TTC549 (cell line): ENCODE measurements around the gene RIPOR3.
"Not testable (repeated sequence)": the region's sequence is repeated elsewhere in the genome, so short reads cannot be mapped to it uniquely, and the experiment has no call there.

Experiments
- FAIRE-seq: peaks from 2 replicates; lab custom pipeline; 2012; peaks lifted over from hg19 to GRCh38; lab: Jason Lieb, UNC

Gene RIPOR3

DNA sequence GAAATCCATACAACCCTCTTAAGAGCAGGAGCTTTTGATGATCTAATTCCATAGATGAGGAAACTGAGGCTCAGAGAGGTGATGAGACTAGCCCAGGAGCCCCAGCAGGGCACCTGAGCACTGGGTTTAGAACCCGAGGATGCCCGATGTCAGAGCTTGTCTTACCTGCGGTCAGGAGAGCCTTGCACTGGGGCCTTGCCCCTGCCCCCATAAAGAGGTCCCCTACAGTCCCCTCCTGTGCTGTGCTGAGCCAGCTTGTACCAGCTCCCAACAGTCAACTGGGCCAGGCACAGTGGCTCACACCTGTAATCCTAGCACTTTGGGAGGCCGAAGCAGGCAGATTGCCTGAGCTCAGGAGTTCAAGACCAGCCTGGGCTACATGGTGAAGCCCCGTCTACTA is 58.6 kb downstream of the RIPOR3 start:
- FAIRE-seq = no peak

DNA sequence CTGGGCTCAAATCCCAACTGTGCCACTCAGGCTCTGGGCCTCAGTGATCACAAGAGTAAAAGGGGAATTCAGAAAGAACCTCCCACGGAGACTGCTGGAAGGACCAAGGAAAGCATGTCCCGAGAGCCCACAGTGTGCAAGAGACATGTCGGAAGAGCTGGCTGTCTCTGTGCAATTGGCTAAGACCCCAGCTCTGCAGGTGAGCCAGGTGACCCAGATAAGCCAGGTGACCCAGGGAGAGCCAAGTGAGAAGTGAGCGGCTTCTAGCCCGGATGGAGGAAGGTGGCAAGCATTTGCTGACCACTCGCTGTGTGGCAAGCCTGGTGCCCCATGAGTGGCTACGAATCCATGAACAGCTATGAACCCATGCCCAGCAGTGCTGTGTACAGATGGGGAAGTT is 59.1 kb downstream of the RIPOR3 start:
- FAIRE-seq = no peak

DNA sequence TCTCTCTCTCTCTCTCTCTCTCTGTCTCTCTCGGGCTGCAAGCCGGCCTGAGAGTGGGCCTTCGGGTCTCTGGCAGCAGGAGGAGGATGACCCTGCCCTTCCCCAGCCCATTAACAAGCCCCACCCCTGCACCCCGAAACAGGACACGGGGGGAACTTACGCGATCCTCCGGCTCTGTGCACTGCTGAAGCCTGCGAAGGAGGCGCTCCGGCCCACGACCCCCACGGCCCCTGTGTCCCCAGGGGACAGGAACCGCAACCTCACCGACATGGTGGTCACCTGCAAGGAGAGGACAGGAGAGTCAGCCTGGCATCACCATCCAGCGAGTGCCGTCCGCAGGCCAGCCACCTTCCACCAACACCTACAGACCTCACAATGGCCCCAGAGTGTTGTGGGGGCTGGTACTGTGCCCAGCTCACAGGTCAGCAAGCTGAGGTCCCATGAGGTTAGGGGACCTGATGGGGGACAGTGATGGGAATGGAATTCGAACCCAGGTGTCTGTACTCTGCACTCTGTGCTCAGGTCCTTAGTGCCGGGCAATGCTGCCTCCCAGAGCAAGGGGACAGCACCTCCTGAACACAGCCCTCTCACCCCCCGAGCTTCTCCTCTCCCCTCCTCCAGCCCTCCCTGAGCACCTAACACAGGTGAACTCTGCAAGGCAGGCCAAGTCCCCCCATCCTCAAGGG is 60.6 kb downstream of the RIPOR3 start:
- FAIRE-seq = no peak

DNA sequence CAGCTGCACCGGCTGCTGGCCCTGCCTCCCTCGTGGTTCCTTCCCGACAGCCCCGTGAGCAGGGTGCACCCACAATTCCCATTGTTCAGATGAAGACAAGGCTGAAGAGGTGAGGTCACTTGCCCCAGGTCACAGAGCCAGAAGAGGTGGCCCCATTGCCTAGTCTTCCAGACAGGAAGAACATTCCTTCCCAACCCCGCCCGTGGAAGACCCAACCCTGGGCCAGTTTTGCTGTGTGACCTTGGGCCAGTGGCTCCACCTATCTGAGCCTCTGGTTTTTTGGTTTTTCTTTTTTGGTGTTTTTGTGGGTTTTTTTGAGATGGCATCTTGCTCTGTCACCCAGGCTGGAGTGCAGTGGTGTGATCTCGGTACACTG is 61.7 kb downstream of the RIPOR3 start:
- no peak for FAIRE-seq

DNA sequence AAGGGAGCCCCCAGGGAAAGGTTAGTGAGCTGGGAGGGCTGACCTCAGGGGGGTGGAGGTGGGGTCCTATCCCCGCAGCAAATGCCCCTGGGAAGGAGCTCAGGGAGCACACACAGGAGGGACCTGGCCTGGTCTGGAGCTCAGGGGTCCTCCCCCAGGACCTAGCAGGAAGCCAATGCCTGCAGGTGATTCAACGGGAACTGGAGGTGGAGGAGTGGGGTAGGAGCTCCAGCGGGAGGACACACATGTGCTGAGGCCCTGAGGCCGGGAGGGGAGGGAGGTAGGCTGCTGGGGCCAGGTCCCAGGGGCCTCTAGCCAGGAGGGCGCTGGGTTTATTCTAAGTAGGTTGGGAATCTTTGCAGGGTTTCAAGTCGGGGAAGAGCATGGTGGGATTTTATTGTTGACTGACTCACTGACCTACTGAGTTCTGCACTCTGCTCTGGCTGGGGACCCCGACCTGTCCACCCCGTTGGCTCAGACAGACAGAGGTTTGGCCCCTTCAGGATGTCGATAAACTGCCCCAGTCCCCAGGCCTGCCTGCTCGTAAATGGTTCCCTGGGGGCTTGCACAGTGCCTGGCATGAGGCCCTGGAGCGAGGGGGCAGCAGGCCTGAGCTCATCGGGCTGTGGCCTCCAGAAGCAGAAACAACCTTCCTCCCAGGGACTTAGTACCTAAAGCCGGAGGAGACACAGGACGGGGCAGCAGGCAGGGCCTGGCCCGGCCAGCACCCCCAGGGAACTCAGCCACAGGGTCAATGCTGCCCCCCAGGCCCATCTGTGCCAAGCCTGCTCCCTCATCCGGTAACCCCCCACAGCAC is 62.3 kb downstream of the RIPOR3 start:
- FAIRE-seq = no peak

DNA sequence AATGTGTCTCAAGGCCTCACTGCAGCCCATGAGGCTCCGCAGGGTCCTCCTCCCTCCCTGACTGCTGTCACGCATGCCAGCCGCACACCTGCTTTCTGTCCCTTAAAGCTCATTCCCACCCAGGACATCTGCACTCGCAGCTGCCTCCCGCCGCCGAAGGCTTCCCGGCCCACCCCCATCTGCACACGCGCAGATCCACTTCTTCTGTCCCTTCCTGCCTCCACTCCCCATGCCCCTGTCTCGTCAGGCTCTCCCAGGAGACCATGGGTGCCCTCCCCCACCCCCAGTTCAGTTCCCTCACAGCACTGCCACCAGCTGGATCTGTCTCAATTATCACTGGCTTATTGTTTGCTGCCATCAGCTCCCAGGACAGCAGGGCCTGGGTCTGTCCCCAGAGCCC is 63.0 kb downstream of the RIPOR3 start:
- no peak for FAIRE-seq

DNA sequence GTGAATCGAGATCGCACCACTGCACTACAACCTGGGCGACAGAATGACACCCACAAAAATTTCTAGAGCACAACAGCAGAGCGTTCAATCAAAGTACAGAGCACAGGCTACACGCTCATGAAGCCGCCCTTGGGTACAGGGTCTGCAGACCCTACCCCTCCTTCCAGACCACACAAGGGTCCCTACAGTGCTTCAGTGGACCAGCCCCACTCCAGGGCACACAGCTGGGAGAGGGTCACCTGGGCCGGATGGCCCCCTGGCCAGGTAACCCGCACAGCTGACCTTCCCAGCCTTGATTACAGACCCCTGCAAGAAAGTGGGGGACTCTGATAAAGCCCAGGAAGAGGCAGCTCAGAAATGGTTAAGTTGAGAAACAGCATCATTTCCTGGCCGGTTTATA is 63.6 kb downstream of the RIPOR3 start:
- no peak for FAIRE-seq

DNA sequence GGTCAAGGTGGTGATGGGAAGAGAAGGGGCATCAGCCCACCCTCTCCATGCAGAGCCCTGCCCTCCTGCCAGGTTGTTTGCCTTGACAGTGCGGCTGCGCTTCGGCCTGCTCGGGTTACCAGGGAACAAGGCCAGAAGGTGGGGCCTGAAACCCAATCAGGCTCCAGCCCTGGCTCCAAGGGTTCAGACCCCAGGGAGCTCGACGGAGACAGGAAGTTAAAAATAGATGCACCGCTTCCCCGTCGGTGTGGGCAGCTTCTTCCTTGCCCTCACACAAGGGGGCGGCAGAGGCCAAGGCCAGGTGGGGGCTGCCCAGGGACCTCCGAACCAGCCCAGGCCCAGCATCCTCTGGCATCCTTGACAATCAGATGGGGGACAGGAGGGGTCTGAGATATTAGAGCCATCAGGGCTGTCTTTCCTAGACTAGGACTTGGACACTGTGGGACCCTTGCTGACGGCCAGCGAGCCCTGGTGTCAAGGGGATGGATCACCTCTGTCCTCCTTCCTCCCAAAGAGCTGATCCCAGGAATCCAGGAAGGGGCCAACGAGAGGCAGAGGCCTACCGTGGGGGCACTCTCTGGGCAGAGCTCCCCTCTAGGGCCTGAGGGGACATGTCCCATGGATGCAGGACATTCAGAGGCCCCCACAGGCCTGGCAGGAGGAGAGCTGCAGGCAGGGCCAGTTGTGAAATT is 65.2 kb downstream of the RIPOR3 start:
- FAIRE-seq = no peak

DNA sequence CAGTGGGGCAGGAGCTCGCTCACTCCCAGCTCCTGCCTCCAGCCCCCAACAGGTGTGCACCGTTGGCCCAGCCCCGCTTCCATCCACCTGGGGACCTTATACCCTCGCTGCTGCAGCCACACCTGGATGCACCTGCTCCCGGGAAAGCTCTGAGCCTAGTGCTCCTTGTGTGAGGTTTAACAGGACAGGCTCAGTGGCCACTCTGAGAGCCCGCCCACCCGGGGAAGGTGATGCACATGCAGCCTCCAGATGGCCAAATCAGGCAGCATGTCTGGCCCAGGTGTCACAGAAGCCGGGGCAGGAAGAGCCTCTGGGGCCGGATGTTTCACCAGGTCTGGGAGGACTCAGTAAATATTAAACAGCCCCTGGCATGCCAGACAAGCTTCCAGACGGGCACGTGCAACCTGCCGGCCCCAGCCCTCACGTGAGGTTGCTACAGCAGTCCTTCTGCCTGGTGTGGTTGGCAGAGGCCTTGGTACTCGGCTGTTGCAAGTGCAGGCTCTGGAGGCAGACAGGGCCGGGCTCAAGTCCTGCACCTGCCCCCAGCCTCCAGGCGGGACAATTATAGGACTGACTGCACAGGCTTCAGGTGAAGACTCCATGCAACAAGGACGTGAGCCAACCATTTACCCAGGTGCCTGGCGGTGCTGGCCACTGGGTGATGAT is 66.9 kb downstream of the RIPOR3 start:
- FAIRE-seq = no peak

DNA sequence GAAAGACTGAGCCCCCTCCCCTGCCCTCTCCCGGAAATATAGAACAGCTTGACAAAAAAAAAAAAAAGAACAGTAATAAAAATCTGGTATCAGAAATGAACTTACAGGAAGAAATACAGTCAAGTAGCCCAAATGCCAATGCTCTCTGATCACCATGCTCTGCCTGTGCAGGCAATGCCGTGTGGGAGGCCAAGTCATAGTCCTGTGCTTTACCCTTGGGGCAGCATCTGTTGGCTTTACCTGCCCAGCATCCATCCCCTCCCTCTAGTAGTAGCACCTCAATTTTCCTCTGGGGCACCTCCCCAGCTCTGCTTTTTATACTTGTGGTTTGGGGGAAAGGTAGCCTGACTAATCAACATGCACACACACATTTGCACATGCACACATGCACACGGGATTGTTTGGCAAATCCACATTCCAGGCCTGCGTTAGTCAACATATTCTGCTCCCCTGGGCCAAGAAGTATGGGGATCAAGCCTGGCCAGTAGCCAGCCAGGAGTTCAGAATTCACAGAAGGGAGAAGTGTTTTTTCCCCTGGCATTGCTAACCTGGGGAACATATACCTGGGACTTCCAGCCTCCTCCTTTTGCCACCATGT is 70.2 kb downstream of the RIPOR3 start:
- FAIRE-seq = no peak

DNA sequence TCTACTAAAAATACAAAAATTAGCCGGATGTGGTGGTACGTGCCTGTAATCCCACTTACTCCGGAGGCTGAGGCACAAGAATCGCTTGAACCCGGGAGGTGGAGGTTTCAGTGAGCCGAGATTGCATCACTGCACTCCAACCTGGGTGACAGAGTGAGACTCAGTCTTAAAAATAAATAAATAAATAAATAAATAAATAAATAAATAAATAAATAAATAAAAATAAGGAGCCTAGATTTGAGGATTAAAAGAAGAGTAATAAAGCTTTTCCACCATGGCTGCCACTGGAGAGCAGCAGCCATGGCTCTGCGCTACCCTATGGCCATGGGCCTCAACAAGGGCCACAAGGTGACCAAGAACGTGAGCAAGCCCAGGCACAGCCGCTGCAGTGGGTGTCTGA is 70.9 kb downstream of the RIPOR3 start:
- not testable (repeated sequence) for FAIRE-seq

DNA sequence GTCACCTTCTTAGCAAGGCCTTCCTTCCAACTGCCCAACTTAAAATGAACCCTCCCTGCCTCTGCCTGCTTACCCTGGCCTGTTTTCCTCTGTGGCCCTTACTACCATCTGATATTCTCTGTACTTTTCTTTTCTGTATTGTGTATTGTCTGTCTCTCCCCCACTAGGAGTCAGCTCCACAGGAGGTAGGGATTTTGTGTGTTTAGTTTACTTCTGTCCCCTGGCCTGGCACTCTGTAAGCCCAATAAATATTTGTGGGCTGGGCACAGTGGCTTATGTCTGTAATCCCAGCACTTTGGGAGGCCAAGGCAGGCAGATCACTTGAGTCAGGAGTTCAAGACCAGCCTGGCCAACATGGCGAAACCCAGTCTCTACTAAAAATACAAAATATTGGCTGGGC is 72.8 kb downstream of the RIPOR3 start:
- no peak for FAIRE-seq

DNA sequence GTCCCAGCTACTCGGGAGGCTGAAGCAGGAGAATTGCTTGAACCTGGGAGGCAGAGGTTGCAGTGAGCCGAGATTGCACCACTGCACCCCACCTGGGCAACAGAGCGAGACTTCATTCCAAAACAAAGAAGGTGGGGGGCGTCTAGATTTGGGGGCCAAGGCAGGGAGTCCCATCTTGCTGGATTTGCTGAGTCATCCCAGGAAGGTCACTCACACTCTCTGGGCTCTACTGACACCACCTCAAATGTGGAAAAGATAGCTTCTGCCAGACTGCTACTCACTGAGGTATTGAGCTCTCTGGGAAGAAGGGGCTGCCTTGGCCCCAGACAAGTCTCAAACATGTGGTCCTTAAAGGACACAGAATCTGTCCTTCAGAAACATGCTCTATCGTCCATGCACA is 74.3 kb downstream of the RIPOR3 start:
- FAIRE-seq = no peak

DNA sequence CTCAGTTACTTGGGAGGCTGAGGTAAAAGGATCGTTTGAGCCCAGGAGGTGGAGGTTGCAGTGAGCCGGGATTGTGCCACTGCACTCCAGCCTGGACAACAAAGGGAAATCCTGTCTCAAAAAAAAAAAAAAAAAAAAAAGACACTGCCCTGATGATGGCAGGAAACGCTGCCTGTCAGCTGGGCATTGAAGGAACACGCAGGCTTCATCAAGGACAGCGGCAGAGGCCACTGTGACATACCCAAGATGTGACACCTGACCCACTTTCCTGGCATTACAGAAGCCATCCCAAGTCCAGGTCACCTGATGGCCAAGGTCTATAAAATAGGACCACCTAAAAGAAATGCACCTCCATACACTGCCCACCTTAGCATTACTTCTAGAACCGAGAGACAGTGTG is 75.9 kb downstream of the RIPOR3 start:
- FAIRE-seq = no peak

DNA sequence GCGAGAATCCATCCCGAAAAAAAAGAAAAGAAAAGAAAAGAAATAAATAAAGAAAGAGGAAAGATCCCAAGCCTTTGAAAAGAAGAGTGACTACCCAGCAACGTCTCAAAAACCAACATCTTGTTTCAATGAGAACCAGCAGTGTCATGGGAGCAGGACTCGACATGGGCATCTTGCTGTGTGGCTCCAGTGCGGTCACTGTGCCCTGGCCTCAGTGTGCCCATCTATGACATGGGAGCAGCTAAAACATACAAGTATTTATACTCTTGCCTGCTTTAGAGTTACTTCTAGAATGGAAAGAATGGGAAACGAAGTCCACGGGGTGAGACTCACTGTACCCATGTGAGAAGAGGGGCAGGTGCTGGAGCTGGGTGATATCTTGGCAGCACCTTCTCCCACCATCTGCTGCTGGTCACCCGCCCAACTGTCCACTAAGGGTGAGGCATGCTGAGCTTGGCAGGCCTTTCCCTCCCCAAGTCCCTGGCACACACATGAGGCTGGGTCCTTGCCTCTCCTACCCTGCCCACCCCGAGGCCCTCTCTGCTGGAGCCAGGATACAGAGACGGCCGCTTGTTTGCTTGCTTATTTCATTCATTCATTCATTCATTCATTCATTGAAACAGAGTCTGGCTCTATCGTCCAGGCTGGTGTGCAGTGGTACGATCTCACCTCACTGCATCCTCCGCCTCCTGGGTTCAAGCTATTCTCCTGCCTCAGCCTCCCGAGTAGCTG is 77.7 kb downstream of the RIPOR3 start:
- no peak for FAIRE-seq

DNA sequence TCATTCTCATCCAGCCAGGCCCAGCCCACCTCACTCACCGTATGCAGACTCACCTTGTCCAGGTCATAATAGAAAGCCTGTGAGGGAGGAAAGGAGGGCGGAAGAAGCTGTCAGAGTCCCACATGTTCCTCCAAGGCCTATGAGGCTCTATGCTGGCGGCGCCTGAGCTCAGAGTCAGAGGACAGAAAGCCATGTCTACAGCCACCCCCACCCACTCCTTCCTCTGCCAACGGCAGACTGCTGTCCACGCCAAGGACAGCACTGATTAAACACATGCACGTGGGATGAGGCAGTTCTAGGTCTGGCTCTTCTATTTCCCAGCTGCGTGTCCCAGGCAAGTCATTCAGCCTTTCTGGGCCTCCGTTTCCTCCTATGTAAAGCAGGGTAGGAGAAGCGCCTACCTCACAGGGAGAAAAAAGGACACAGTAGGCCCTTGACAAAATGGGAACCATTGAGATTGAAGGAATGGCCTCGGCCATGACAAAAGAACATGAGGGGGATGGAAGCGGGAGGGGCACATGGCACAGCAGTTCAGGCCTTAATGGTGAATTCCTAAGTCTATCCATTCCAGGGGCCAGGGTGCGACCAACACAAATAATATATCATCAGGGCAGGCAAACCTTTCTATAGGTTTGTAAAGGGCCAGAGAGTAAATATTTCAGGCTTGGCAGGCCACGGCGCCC is 80.1 kb downstream of the RIPOR3 start:
- FAIRE-seq = no peak

DNA sequence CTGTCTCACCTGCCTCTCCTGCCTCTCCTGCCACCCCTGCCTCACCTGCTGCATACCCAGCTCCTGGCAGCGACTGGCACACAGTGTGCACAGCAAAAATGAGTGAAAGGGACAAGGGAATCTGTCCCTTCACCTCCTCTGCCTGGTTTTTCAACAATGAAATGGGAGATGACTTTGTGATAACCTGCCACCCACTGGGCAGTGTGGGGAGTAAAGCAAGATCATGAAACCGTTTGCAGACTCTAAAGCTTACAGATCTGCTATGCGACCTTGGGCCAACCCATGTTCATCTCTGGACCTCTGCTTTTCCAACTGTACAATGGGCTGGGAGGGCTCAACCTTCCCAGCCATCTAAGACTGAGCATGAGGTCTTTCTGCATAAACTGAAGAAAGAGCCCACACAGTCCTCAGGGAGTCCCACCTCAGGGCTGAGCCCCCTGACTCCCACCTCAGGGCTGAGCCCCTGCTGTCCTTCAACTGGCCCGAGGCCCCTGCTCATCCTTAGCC is 81.1 kb downstream of the RIPOR3 start:
- FAIRE-seq = no peak

DNA sequence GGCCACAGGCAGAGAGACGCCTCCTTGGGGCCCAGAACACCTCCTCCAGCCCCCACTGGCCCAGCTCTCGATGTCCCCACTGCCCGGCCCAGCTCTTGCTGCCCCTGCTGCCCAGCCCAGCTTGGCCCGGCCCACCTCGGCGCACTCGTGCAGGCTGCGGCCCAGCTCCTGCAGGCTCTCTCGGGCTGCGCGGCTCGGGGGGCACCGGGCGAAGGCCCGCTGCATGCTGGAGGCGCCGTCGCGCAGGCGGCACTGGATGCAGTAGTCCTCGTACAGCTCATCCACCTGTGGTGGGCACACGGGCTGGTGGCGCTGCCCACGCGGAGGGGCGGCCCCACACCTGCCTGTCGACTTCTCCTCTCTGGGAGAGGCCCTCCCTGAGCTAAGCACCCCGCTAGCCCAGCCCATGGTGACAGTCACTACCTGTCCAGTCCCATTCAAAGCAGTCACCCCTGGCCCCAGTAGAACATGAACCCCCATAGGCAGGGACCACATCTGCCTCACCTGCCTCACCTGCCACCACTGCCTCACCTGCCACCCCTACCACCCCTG is 81.8 kb downstream of the RIPOR3 start:
- no peak for FAIRE-seq

DNA sequence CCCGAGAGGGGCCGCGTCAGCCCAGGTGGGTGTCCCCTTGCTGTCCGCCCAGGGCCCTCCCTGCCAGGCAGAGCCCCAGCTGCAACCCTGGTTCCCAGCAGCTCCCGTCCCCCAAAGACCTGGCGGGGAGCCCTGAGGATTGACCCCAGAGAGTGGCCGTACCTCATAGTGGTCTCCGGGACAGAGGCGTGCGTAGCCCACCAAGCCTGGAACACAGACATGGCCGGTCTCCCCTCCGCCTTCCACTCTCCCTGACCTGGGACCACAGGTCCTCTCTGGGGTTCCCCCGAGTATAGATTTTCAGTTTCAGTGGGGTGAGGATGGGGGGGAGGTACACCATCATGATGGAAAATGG is 82.6 kb downstream of the RIPOR3 start:
- no peak for FAIRE-seq

DNA sequence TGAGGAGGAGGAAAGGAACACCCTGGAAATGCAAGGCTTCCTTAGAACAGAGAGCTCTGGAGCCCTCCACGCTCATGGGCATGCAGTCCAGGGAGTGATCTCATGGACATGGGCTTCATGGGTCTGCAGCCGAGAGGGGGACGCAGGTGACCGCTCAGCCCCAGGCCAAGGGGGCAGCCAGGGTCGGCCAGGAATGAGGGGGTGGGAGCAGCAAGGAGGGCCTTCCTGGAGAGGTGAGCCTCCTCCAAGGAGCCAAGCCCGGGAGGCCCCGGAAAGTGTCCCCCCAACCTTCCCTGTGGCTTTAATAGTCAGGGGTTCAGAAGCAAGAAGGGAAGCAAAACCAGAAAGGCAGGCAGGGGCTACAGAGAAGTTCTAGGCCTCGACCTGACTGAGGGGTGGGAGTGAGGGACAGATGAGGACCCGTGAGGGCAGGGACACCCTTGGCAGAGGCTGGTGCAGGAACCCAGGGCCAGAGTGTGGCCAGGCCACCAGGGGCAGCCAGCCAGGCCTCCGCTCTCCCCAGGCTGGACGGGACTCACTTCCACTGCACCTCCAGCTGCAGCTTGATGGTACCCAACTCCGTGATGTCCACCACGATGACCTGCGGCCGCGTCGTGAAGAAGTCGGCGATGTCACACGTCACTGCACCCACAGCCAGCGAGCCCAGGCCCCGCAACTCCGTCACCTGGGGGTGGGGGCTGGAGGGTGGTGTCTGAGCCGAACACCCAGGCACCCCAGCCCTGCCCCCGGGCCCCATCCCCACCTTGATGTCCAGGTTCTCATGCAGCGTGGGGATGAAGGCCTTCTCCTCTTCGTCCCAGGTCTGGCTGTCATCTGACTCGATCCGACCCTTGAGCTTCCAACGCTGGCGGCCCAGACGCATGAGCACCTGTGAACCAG is 83.2 kb downstream of the RIPOR3 start:
- FAIRE-seq = no peak
